ENCODE results near the gene MPRIP.

The MPRIP gene

DNA sequence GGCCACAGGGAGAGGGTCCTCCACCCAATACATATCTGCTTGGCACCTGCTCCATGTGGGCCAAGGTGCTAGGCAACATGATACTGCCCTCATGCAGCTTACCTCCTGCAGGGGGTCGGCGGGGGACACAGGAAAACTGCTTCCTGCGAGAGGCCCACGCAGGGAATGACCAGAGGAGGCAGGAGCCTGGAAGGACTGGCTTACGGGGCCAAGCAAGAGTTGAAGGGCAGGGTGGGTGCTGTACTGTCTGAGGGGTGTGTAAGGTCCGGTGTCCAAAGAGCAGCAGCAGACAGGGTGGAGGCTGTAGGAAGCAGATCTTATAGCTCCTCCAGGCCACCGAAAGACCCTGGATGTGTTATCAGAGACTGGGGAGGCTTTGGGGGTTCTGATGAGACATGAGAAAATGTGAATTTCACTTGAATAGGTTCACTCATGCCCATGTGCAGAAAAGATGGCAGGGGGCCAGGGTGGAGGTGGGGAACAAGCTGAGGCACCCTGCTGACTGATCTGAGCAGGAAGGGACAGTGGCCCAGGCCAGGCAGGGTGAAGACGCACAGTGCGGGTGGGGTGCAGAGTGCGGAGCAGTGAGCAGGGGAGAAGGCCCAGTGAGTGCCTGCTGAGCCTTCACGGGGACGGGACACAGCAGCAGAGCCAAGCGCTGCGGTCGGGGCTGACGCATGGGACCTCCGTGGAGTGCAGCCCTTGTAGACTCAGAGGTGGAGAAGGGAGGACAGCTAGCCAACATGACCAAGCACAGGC lies 186.4 kb downstream of the MPRIP start:
- peak in 7 of 56 donors; percentile 6 to 31 (median 28) for DNase-seq

DNA sequence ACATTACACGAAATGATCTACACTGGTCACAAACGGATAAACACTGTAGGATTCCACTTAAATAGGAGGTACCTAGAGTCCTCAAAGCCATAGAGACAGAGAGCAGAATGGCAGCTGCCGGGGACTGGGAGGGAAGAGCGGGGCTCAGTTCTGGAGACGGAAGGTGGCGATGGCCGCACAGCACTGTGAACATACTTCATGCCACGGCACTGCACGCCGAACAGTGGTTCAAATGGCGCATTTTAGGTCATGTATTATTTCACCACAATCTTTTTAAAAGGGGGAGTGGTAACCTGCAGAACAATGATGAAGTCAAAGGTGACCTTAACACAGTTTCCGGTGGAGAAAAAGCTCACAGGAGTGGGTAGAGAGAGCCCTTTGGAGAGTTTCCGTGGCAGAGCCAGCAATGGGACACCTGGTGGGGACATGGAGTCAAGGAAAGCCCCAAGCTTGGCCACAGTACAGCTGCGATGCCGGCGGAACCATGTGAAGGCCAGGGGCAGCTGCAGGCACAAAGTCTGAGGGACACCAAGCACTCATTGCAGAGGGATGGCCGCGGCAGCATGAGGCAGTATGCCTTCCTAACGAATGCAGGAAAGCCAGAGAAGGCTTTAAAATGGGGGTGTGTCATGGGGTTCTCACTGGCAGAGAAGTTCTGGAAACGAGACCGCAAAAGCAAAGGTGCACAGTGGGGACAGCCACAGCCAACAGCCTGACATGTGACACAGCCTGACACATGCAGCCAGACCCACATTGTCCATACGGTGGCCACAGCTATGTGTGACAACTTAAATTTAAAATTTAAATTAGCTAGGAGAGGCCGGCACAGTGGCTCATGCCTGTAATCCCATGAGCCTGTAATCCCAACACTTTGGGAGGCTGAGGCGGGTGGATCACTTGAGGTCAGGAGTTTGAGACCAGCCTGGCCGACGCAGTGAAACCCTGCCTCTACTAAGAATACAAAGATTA lies 187.4 kb downstream of the MPRIP start:
- no peak for DNase-seq

- peak in 1 of 56 donors; percentile 9 for DNase-seq
These were observed 189.5 kb downstream of the MPRIP start for GRCh38 chr17:17231621-17232302.

DNA sequence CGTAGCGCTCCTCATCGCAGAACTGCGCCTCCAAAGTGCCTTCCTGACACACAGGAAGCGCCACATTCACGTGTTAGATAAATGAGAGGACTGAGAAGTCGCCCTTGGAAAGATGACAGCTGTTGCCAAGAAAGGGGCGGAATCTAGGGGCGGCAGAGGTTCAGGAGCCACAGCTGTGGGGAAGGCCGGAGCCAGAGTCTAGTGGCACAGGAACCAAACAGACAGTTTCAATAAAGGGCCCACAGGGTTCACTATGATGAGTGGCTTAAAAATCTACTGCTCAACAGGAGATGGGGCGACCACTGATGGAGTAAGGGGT lies 190.0 kb downstream of the MPRIP start:
- DNase-seq: no peak

DNA sequence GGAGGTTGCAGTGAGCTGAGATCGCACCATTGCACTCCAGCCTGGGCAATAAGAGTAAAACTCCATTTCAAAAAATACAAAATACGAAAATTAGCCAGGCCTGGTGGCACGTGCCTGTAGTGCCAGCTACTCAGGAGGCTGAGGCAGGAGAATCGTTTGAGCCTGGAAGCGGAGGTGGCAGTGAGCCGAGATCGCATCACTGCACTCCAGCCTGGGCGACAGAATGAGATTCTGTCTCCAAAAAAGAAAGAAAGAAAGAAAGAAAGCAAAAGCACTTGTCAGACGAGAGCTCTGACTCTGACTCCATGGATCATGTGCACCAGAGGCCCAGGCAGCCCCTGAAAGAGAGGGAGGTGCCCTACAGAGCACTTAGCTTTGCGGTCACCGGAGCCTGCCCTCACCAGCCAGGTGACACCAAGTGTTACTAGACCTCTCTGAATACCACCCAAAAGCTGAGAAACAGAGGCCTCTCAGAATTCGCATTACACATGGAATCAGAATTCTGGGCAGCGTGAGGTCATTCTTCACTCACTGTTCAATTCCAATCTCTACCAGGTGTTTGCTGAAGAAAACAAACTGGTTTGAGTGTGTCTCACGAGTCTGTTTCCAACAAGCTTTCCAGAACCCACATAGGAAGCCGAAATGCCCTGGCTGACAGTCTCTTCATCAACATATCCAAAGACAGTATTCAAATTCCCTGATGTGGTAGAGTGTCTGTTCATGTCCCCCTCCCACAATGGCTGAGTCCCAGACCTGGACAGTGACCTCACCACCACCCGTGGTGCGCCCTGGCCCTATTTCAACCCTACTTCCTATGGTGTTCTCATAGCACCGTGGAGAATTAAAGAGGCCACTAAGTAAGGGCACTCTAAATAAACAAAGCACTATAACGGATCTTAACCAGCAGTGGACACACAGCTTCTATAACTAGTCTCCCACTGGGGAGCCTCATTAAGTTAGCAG lies 193.2 kb downstream of the MPRIP start:
- peak in 8 of 56 donors; percentile 12 to 48 (median 27) for DNase-seq

DNA sequence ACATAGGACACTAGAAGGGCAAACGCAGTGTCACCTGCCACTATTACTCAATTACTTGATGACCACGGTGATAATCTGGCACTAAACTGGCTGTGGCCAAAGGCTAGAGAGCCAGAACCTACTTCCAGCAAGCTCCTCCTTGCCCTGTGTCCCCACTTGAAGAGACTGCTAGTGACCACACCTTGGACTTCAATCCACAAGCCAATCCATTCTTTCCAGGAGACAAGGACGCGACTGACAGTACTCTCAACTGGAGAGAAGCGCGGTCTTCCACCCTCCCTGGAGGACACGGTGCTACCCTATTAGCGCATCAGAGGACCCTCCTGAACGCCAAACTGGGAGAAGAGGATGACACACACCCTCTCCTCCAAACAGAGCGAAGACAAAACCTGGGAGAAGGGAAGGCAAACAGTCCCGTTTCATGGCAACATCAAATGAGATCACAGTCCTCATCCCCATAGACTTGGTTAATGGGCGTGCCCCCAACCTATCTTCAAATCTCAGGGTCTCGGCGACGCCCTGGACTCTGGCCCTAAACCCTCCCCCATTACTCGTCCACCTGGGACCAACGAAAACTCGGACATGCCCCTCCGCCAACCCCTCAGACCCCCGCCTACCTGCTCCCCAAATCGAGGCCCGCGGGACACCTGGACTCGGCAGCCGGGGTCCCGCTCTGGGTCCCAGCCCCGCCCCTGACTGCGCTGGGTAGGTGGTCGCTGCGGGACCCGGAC lies 194.2 kb downstream of the MPRIP start:
- DNase-seq: peak in 6 of 56 donors; percentile 16 to 44 (median 20)

DNA sequence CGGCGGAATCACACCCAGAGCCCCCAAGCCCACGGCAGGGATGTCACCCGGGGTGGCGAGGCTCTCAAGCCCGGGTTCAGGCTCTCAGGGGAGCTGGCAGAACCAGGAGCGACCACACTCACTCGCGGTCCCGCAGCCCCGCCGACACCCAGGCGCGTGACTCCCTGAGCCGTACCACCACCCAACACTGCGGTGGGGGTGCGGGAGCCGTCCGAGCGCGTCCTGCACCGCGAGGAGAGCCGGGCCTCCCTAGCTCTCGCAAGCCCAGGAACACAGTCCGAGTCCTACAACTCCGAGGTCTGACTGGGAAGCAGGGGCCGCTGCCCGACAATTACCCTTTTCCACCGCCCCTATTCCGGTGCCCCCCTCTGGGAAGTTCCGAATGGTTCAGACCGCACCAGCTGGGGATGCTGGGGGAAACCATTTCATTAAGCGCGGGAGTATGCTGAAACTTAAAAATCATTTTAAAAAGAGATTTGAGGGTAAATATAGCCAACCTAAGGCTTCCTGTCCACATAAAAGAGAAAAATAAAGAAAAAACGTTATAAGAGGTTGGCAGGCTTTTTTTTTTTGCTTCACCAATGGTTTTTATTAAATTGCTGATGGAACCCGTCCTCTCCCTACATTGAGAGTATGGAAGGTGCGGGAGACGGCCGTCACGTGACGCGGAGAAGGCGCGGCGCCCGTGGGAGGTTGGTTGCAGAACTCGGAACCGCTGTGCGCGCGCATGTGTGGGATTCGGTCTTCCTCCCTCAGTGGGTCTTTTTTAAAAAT lies 195.0 kb downstream of the MPRIP start, which contains the start of gene FLCN:
FLCN (minus strand) TSS at position 143 of the 774 bp plus-strand sequence. CDS start 9,031 bp downstream, outside the sequence.
- DNase-seq: peak; percentile 44 to 95 (median 82)

DNA sequence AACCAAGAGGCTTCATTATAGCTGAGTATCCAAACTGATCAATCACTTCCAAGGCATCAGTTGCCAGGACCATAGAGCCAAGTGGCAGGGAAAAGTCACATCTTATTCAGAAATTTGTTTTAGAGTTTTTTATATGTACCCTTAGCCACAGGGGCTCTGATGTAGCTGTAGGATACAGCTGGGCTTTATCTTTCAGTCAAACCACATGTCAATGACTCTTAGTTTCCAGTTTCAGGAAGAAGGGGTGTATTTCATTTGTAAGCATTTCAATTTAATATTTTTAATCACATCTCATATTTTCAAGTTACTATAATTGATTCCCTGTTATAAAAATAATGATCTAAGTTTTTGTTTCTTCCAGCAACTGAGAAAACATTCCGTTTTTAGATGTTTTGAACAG lies 197.6 kb downstream of the MPRIP start:
- DNase-seq: no peak

- DNase-seq: no peak
These were observed 199.4 kb downstream of the MPRIP start for GRCh38 chr17:17241656-17242055.

- DNase-seq: no peak
These were observed 200.0 kb downstream of the MPRIP start for GRCh38 chr17:17242246-17242645.

Data from amygdala (tissue), 56 donors.